ENCODE data around the gene CXCL17.
"Not testable (repeated sequence)": the region's sequence is repeated elsewhere in the genome, so short reads cannot be mapped to it uniquely, and the experiment has no call there.

GRCh38 chr19:42485036-42485435 is 42.3 kb upstream of the CXCL17 start:
- not testable (repeated sequence) for TF ChIP-seq POLR2A, CTCF, POLR2AphosphoS5, EP300 (IDR thresholded peaks at IDR 0.05)

Measured in sigmoid colon (tissue), 4 donors.